ENCODE data around the gene LIX1L. TPM values are rescaled to one million over a fixed set of nuclear protein-coding genes. Genes with fewer than 3 reads are reported as not detected.

The LIX1L gene
- total and polyA plus RNA-seq, 2 of the 13 experiments (the other 11 are each of a cell fraction or from before 2014, with no cell fraction given), result 8.1 to 24.9 TPM

- no peak for TF ChIP-seq CSRNP2 (CRISPR knock-in tag; conservative IDR thresholded peaks at IDR 0.05; ENCODE audit: low read depth)
- TF ChIP-seq SETDB1 (CRISPR knock-in tag; IDR thresholded peaks at IDR 0.05; ENCODE audit: borderline replicate concordance), result no peak
- TF ChIP-seq ZNF253 (CRISPR knock-in tag; IDR thresholded peaks at IDR 0.05; ENCODE audit: borderline replicate concordance), result no peak
- TF ChIP-seq DR1 (CRISPR knock-in tag; IDR thresholded peaks at IDR 0.05), result 0 out of 2 replicates have a peak, but pooled peaks have one; percentile 49
- no peak for TF ChIP-seq ZNF225 (CRISPR knock-in tag; IDR thresholded peaks at IDR 0.05)
- TF ChIP-seq FLYWCH1 (CRISPR knock-in tag; IDR thresholded peaks at IDR 0.05), result no peak
- TF ChIP-seq MLXIP (CRISPR knock-in tag; IDR thresholded peaks at IDR 0.05; ENCODE audit: borderline replicate concordance), result no peak
- TF ChIP-seq ELF1 (CRISPR knock-in tag; IDR thresholded peaks at IDR 0.05), result peak; percentile 89
- TF ChIP-seq ZNF331 (CRISPR knock-in tag; IDR thresholded peaks at IDR 0.05), result peak; percentile 78
- TF ChIP-seq EZH2 (conservative IDR thresholded peaks at IDR 0.05; ENCODE audit: low read depth, low read length), result no peak
- no peak for TF ChIP-seq ZNF496 (CRISPR knock-in tag; IDR thresholded peaks at IDR 0.05; ENCODE audit: insufficient replicate concordance)
- TF ChIP-seq NFRKB (IDR thresholded peaks at IDR 0.05), result no peak
- TF ChIP-seq WIZ (CRISPR knock-in tag; IDR thresholded peaks at IDR 0.05), result no peak
- peak; percentile 37; the same call in 1 of the 2 replicates for TF ChIP-seq NR2C2 (CRISPR knock-in tag; IDR thresholded peaks at IDR 0.05; ENCODE audit: borderline replicate concordance)
- peak; percentile 96 for TF ChIP-seq XRCC5 (optimal IDR thresholded peaks at IDR 0.05; ENCODE audit: low read length)
- TF ChIP-seq CREM (IDR thresholded peaks at IDR 0.05), result peak; percentile 75
- no peak for TF ChIP-seq CREM (CRISPR knock-in tag; IDR thresholded peaks at IDR 0.05)
- TF ChIP-seq POGK (CRISPR knock-in tag; conservative IDR thresholded peaks at IDR 0.05), result no peak
- TF ChIP-seq DDIT3 (CRISPR knock-in tag; IDR thresholded peaks at IDR 0.05), result no peak
- no peak for TF ChIP-seq SMAD1 (CRISPR knock-in tag; IDR thresholded peaks at IDR 0.05; ENCODE audit: borderline replicate concordance, low read depth)
- 0 out of 2 replicates have a peak, but pooled peaks have one; percentile 35 for TF ChIP-seq ZNF749 (CRISPR knock-in tag; IDR thresholded peaks at IDR 0.05; ENCODE audit: borderline replicate concordance)
- no peak for TF ChIP-seq ZNF30 (CRISPR knock-in tag; IDR thresholded peaks at IDR 0.05)
- TF ChIP-seq MZF1 (CRISPR knock-in tag; IDR thresholded peaks at IDR 0.05; ENCODE audit: borderline replicate concordance), result no peak
Observed at GRCh38 chr1:145891587-145892485, 66.0 kb downstream of the LIX1L start (continued).

Measured in HepG2 (cell line).